ENCODE results near the gene CARS2.

DNA sequence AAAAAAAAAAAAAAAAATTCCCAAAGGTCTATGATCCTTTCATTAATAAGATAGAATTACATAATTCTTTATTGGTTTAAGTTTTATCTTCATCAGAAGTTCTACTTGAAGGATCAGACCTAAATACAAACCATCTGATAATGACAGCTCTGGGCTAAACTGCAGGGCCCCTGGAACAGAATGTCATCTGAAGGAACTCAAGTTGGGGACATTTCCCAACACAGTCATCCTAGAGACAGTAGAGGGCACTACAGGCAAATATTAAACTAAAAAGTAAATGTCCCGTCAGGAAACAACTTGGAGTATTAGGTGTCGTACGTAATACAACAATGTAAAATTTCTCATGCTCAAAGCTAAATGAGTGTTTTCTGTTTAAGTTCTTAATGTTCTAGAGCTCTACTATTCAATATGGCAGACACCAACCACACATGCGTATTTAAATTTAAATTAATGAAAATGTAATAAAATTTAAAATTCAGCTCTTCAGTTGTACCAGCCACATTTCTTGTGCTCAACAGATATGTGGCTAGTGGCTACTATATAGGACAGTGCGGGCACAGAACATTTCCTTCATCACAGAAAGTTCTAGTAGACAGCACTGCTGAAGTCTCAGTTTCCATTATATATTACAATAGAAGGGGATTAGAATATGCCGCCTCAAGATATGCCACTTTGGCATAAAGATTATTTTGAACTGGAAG lies 112.3 kb downstream of the CARS2 start:
- TF ChIP-seq EZH2 (IDR thresholded peaks at IDR 0.05; ENCODE audit: insufficient read depth, poor library complexity, severe bottlenecking) (no peak), EZH2phosphoT487 (IDR thresholded peaks at IDR 0.05; ENCODE audit: insufficient read depth, low read depth) (no peak)
